Measurements from ENCODE around the gene FAM53C.
"Not testable (repeated sequence)": the region's sequence is repeated elsewhere in the genome, so short reads cannot be mapped to it uniquely, and the experiment has no call there.

FAM53C gene

DNA sequence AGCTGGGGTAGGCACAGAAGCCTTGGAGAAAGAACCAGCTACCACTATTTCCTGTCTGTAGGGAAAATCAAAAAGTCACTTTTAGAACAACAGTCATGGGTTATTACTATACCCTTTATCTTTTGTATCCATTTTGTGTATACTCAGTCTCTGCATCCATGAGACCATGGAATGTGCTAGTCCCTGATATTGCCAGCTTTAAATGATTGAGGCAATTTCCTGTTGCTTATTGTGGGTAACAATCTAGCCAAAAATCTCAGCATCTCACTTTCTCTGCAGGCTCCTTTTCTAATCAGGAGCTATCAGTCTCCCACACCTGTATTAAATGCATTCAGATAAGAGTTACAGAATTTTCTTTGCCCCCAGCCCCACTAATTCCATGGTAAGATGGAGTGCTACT, 13.5 kb downstream of the FAM53C start:
- no peak for DNase-seq

DNA sequence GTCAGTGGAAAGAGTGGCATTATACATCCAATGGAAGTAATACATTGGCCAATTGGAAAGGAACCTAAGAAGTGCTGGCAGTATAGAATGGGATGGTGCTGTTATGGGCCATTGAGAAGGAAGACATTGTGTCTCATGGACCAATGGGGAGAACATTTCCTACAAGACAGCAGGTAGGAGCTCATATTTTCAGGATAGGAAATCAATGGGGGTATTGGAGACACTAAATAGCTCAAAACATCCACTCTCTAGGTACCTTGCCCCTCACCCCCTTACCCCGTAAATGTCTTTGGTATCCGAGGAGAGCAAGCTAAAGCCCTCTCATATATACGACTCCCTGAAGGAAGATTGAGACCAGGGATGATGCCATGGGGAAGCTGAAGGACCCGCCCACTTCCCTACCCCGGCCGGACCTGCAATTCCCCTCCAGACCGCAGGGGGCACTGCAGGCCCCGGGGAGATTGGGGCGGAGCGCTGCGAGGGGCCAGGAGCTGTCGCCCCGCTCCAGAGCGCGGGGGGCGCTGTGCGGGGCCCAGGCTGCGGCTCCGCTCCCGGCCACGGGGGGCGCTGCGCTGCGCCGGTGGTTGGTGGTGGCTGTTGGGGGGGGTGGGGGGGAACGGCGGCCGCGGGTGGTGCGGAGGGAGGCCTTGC, 14.1 kb downstream of the FAM53C start, which contains the start of gene KDM3B:
Gene KDM3B (plus strand): TSS at position 615 of the 651 bp plus-strand sequence. CDS start 111 bp downstream, outside the sequence.
- peak; percentile 92 for DNase-seq

DNA sequence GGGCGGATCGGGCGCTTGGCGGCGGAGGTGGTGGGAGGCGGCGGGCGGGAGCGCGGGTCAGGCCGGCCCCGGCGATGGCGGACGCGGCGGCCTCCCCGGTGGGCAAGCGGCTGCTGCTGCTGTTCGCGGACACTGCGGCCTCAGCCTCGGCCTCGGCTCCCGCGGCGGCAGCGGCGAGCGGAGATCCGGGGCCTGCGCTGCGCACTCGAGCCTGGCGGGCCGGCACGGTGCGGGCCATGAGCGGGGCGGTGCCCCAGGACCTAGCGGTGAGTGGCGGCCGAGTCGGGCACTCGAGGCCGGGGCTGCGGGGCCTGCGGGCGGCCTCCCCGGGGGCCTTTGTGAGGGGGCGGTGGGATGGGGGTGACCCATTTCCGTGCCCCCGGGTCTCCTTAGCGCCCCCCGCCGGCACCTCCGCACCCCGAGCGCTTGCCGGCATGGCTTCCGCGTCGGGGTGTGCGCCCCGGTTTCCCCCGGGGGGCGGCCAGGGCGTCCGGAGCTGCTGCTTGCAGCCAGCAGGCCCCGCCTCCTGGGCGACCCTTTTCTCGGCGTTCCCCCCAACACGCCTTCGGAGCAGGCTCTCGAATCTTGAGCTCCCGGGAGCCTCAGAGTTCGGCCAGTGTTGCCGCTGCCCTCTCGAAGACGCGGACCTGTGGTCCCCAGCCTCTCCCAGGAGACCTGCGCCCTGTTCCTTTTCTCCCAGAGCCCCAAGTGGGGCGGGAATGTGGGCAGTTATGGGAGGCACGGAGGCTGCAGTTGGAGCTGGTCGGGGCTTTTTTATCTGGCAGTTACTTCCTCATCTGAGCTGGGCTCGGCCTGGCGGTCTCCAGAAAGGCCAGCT, 14.9 kb downstream of the FAM53C start:
- DNase-seq: peak; percentile 78

DNA sequence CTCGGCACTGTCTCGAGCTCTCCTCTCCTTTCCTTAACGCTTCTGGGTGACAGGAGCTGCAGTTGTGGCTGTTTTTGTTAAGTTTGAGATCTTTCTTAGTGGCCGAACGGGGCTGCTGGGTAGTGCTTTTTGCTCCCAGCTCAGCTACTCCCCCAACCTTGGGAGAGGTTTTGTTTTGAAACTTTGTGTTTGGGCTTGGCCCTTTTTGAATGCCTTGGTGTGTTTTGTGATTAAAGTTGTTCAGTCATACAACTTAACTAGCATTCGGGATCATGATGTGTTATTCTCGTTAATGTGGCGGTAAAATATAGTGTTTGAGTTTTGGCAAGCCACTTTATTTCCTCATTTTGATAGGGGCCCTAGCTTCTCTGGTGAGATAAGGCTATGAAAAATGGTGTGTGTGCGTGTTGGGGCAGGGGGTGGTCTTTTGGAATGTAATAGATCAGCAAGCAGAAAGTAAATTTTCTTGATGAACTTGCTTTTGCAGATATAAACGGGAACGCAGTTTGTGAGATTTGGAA, 15.6 kb downstream of the FAM53C start:
- DNase-seq: no peak

DNA sequence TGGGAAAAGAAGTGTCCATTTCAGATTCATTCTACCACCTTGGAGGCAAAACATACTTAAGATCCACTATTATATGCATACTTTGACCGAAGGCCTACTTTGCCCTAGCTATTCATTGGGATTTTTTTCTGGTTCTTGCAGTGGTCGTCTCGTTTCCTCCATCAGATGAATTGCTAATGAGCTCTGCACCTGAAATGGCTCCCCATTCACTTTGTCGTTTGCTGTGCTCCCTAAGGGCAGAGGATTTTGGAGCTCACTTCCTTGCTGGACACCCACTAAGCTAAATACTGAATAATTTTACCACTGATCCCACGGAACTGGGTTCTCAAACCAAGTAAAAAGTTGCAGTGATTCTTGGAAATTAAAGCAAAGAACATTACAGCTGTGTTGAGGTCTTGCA, 16.3 kb downstream of the FAM53C start:
- DNase-seq: no peak

DNA sequence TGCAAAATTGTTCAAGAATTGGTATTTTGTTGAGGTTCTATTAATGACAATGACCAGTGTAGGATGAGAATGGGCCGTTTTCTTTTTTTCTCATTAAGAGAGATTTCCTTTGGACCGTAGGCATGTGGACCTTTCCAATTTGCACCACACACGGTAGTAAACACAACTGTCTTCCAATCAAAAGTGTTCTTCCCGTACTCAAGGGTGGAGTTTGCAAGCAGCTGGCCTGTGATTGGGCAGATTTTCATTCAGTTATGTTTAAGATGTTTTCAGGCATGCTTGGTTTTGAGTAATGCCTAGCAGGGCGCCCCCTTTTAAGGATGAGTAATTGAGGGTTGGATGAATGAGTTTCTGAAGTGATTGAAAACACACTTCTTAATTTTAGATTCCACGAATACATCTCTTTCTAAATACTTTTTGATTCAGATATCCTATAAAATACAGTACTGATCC, 16.9 kb downstream of the FAM53C start:
- peak; percentile 40 for DNase-seq

DNA sequence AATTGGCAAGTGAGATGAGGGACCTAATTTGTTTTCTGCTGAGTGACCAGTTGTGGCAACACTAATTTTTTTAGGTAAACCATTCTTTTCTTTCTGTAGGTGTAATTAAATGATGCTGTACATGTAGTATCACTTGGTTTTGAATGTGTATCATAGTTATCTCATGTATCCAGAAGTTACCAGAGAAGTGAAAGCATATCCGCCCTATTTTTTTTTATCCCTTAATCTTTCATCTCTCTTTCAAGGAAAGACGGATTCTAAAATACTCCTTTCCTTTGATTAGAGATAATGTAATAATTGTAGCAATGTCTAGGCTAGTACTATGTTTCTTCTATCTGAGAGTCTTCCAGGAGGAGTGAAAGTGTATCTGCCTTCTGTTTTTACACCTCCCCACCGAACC, 21.6 kb downstream of the FAM53C start:
- DNase-seq: no peak

DNA sequence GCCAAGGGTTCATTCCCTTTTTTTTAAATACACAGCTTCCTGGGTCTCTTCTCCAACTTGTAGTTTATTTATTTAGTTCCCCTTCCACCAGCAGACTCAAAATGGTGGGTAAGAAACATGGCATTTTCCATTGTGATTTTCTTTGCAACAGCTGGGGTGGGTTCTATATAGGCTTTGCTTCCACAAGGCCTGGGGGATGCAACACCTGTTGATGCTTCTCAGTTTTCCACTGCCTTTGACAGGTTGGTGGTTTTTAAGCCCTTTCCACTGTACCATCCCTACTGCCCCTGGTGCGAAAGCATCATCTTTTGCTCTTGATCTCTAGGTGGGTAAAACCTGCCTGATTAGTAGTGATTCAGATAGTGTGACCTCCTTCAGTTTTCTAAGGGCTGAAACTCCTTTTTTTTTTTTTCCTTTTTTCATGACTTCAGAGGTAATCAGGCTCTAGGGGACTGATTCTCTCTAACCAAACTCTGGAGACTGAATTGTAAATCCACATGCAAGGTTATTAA, 22.9 kb downstream of the FAM53C start:
- no peak for DNase-seq

DNA sequence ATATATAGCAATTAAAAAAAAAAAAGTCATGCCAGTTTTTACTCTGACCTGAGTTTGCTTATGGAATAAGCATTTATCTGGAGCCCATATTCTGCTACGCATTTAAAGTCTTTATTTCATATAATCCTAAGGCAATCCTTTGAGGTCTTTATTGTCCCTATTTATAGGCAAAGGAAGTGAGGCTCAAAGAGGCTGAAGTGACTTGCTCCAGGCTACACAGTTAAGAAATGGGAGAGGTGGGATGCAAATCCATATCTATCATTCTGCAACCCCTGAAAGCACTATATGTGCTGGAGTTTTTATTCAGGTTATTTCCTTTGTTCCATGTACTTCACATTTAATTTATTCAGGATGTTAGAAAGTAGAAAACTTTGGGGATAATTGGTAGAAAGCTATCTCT, 26.5 kb downstream of the FAM53C start:
- DNase-seq: no peak

DNA sequence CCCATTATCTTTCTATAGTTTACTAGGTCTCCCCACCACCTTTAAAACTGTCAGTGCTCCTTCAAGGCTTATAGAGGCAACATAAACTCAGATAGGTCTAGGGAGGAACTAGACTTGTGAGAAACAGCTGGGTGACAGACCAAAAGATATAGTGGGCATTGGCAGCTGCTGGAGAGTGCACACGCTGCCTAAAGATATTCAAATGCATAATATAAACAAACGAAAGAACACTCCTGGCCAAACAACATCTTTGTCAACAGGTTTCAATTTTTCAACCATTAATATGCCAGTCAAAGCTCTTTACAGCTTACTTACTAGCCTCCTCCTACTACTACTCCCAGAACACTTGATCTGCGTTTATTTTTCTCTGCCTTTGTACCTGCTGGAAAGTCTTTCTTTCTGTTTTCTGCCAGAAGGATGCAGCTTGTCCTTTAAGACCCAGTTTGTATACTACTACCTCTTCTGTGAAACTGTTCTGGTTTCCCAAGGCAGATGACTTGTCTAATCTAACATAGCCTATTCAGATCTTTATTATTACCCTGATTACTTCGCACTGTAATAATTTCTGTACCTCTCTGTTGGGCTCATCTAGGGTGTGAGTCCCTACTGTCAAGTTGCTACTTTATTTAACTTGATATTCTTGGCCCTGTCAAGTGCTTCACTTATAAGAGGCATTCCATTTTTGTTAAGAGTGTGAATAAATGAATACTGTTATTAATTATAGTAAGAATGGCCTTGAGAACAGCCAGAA, 28.7 kb downstream of the FAM53C start:
- no peak for DNase-seq

DNA sequence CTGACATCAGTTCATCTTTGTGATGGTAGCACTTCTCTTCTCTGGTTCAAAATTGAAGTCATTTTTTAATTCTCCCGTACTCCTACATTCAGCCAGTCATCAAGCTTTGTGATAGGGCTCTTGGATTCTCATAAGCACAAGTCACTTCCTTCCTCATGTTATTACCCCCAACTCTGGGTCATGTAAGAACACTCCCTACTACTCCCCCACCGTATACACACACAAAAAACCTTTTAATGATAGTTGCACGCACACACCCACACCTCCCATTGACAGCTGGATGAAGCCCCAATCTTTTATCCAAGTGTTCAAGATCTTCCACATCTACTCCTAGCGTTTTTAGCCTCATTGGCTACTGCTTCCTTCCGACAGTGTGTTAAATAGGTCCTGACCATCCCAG, 31.2 kb downstream of the FAM53C start:
- DNase-seq: no peak

DNA sequence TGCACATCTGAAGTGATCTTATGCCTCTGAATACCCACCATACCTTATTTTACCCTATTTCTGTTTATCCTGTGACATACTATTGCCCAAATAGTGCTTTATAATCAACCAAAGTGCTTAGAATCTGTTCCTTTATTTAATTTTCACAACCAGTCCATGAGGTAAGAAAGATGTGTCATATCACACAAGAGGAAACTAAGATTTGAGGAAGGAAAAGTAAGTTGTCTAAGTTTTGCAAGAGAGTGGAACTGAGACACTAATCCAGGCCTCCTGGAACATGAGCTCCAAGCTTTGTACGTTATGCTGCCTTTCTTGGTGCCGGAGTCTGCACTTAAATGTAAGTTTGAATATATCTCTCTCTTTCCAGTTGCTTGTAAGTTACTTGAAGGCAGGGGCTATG, 31.6 kb downstream of the FAM53C start:
- no peak for DNase-seq

DNA sequence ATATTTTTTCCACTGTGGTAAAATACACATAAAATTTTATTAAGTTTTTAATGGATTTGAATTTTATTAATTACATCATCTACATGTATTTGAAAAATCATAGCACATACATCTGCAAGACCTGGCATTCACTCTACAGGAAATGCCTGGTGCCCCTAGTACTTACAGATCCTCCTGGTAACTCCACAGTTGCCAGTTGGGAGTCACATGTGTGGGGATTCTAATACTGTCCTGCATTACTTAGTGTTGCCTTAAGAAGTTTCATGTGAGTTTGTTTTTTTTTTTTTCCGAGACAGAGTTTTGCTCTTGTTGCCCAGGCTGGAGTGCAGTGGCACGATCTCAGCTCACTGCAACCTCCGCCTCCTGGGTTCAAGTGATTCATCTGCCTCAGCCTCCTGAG, 32.5 kb downstream of the FAM53C start:
- no peak for DNase-seq

DNA sequence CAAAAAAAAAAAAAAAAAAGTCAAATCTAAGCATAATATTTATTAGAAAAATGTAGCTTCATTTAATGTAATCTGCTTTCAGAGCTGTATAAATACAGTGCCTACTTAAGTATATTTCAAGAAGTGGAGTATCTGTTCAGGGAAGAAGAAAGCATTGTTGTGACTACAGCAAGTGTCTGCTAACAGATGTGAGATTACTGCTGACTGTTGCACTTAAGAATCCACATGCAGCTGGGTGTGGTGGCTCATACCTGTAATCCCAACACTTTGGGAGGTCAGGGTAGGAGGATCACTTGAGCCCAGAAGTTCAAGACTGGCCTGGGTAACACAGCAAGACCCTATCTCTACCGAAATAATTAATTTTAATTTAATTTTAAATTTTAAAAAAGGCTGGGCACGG, 33.4 kb downstream of the FAM53C start:
- no peak for DNase-seq

DNA sequence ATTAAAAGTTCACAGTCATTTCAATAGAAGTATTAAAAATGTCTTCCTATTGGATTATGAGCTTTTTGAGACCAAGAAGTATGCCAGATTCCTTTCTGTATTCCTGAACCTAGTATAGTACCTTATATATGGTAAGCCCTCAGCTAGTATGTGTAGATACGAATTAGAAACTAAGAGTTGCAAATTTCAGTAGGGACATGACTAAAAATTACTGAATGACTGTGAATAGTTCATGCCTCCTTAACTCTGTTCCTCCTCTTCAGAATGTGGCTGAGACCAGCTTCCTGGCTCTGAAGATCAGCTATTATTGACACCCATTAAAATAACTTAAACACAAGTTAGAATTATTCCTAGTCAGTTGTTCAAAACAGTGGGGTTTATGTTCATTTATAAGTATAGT, 34.2 kb downstream of the FAM53C start:
- DNase-seq: no peak

DNA sequence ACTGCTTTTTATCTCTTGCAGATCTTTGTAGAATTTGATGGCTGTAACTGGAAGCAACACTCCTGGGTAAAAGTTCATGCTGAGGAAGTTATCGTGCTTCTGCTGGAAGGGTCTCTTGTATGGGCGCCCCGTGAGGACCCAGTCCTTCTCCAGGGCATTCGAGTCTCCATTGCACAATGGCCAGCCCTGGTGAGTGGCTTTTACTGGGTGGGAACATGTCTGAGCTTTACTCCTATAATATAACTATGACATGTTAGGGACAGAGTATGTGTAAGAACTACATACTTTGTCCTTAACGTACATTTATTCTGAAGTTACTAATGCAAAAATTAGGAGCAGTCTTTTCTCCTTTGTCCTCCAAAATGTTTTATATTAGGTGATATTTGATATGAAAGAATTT, 34.6 kb downstream of the FAM53C start:
- no peak for DNase-seq

DNA sequence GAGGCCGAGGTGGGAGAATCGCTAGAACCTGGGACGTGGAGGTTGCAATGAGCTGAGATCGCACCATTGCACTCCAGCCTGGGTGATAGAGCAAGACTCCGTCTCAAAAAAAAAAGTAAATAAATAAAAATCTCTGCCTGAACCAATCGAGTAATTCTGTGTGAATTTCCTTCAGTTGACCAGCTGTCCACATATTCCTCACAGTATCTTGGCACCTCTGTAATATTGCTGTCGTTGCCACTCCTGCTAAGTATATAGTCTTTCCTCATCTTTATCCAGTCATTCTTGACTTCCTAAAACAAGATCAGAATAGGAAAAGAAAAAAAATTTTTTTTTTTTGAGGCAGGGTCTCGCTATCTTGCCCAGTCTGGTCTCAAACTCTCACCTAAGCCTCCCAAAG, 44.3 kb downstream of the FAM53C start:
- DNase-seq: no peak

DNA sequence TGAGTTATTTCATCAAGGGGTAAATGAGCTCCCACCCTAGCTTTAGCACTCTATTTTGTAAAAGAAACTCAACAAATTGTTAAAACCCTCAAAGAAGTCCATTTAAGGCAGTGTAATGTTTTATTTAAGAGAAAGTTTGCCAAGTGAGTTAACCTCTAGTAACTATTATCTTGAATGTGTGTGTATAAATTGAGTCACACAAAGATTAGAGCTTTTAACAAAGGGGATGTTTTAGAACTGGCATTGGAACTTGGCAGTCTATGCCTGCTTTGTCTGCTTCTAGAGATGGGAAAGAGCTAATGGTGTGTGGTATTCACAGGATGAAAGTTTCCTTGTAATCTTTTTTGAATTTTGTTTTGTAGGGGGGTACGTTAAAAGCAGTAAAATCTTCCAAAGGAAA, 47.6 kb downstream of the FAM53C start:
- DNase-seq: no peak

DNA sequence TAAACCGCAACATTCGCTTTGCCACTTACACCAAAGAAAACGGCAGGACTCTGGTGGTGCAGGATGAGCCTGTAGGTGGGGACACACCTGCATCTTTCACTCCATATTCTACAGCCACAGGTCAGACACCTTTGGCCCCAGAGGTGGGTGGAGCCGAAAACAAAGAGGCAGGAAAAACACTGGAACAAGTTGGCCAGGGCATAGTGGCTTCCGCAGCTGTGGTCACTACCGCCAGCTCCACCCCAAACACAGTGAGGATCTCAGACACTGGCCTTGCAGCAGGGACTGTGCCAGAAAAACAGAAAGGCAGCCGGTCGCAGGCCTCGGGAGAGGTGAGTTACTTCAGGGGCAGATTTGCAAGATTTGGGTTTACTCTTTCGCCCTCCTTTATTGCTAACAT, 48.2 kb downstream of the FAM53C start:
- no peak for DNase-seq

DNA sequence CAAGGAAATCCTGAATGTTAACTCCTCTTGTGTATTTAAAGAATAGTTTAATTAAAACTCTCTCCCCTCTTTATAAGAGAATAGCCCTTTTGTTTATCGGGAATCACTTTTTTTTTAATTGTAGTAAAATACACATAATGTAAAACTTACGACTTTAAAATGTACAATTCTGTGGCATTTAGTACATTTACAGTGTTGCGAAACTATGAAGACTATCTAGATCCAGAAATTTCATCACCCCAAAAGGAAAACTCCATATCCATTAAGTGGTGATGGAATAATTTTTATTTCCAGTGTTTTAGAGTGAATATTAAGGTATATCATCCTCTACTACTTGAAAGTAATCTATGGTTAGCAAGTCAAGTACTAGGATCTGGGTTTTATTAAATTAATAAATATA, 51.3 kb downstream of the FAM53C start:
- no peak for DNase-seq

DNA sequence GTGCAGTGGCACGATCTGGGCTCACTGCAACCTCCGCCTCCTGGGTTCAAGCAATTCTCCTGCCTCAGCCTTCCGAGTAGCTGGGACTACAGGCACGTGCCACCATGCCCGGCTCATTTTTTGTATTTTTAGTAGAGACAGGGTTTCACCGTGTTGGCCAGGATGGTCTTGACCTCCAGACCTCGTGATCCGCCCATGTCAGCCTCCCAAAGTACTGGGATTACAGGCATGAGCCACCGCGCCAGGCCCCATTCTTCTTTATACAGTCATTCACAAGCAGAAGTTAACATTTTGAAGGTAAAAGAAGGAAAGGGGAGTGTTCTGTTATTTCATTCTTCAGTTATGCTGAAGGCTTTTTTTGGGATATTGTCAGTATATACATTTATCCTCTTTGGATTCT, 51.8 kb downstream of the FAM53C start:
- not testable (repeated sequence) for DNase-seq

DNA sequence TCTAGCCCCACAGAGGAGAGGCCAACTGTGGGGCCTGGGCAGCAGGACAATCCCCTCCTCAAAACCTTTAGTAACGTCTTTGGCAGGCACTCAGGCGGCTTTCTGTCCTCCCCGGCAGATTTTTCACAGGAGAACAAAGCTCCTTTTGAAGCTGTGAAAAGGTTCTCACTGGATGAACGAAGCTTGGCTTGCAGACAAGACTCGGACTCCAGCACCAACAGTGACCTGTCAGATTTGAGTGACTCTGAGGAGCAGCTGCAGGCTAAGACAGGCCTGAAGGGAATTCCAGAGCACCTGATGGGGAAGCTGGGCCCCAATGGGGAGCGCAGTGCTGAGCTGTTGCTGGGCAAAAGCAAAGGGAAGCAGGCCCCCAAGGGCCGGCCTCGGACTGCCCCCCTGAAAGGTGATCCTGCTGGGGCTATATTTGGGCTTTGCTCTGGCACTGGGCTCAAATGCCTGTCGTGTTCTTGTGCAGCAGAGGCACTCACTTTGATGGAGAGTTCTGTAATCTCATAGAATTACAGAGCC, 53.9 kb downstream of the FAM53C start:
- peak; percentile 70 for DNase-seq

All from right hindlimb (tissue), 1 donor.